Endothelial cell (in vitro differentiated cells): ENCODE results near the gene SVOPL. TPM values are rescaled to one million over a fixed set of nuclear protein-coding genes. Genes with fewer than 3 reads are reported as not detected.

ENCODE experiments used
- DNase-seq: peaks from one replicate; pipeline ENCODE4 v3.0.0; 2021; ENCODE audit warnings: low spot score
- H3K27ac Mint-ChIP-seq: one replicate; pipeline ENCODE4 v1.8.0; 2021; ENCODE audit warnings: mixed read lengths, inconsistent platforms; ENCODE audit not compliant: unreplicated experiment
- H3K27me3 Mint-ChIP-seq: one replicate; pipeline ENCODE4 v1.8.0; 2021; ENCODE audit warnings: mild to moderate bottlenecking, moderate library complexity, mixed read lengths, inconsistent platforms; ENCODE audit not compliant: unreplicated experiment
- H3K36me3 Mint-ChIP-seq: one replicate; pipeline ENCODE4 v1.8.0; 2021; ENCODE audit warnings: mild to moderate bottlenecking, low read depth, mixed read lengths, inconsistent platforms; ENCODE audit not compliant: unreplicated experiment
- H3K4me1 Mint-ChIP-seq: one replicate; pipeline ENCODE4 v1.8.0; 2021; ENCODE audit warnings: mild to moderate bottlenecking, mixed read lengths, inconsistent platforms; ENCODE audit not compliant: unreplicated experiment
- H3K4me3 Mint-ChIP-seq: one replicate; pipeline ENCODE4 v1.8.0; 2021; ENCODE audit warnings: mild to moderate bottlenecking, mixed read lengths, inconsistent platforms; ENCODE audit not compliant: unreplicated experiment
- H3K9me3 Mint-ChIP-seq: one replicate; pipeline ENCODE4 v1.8.0; 2021; ENCODE audit warnings: mixed read lengths, inconsistent platforms; ENCODE audit not compliant: unreplicated experiment
- CTCF ChIP-seq: fragments of 200-600 bp; sonication (generic); IDR thresholded peaks from one replicate; pipeline ENCODE4 v1.5.0; 2021; ENCODE audit warnings: antibody characterized with exemption; ENCODE audit not compliant: unreplicated experiment
- total RNA-seq: library from RNA; stranded (reverse); fragmentation: NEBNext Ultra II Directional; extraction: Animal tissue kit (Norgen Biotek cat#: 25700); gene quantifications from one replicate; pipeline ENCODE4 v1.2.1, GENCODE V29; 2021; ENCODE audit not compliant: unreplicated experiment

SVOPL gene
- total RNA-seq, 1 donor from 2014 or later: not detected

GRCh38 chr7:138663725-138664710 lies 37.1 kb downstream of the SVOPL start:
- no peak for TF ChIP-seq CTCF
- H3K4me1 Mint-ChIP-seq: peaks cover 13% of the 10 kb centered on the region
- peak; percentile 25 for DNase-seq
- H3K27me3 Mint-ChIP-seq: peaks cover 2% of the 10 kb centered on the region
- H3K4me3 Mint-ChIP-seq: peak overlapping the region; percentile 92
- no peaks in the 10 kb centered on the region for H3K36me3 Mint-ChIP-seq
- H3K27ac Mint-ChIP-seq: no peak overlapping the region
- no peaks in the 10 kb centered on the region for H3K9me3 Mint-ChIP-seq

GRCh38 chr7:138662991-138663320 lies 38.2 kb downstream of the SVOPL start:
- Mint-ChIP-seq H3K27ac (no peak overlapping the region), H3K27me3 (peaks cover 2% of the 10 kb centered on the region), H3K4me1 (peaks cover 13% of the 10 kb centered on the region), H3K4me3 (no peak overlapping the region), H3K9me3 (no peaks in the 10 kb centered on the region), H3K36me3 (no peaks in the 10 kb centered on the region)
- TF ChIP-seq CTCF: no peak
- DNase-seq: no peak

GRCh38 chr7:138662076-138662990 lies 38.8 kb downstream of the SVOPL start:
- DNase-seq: no peak
- H3K4me1 Mint-ChIP-seq: peaks cover 13% of the 10 kb centered on the region
- H3K27ac Mint-ChIP-seq: no peak overlapping the region
- no peaks in the 10 kb centered on the region for H3K36me3 Mint-ChIP-seq
- TF ChIP-seq CTCF: no peak
- H3K4me3 Mint-ChIP-seq: no peak overlapping the region
- H3K27me3 Mint-ChIP-seq: peaks cover 2% of the 10 kb centered on the region
- H3K9me3 Mint-ChIP-seq: no peaks in the 10 kb centered on the region

GRCh38 chr7:138661069-138661635 lies 40.0 kb downstream of the SVOPL start:
- Mint-ChIP-seq H3K27ac (no peak overlapping the region), H3K4me1 (peaks cover 13% of the 10 kb centered on the region)

More at GRCh38 chr7:138661069-138661635, 40.0 kb downstream of the SVOPL start:
- no peak for TF ChIP-seq CTCF
- Mint-ChIP-seq H3K4me3 (no peak overlapping the region), H3K27me3 (peaks cover 2% of the 10 kb centered on the region), H3K36me3 (no peaks in the 10 kb centered on the region), H3K9me3 (no peaks in the 10 kb centered on the region)
- no peak for DNase-seq
